HG03457 (cell line): ENCODE results near the gene C1QL1.

Source experiments
- ATAC-seq: cut with Tn5 transposase; IDR thresholded peaks from one replicate; pipeline ENCODE4 v1.9.1; 2021; ENCODE audit warnings: moderate number of reproducible peaks; ENCODE audit not compliant: unreplicated experiment

C1QL1 gene

DNA sequence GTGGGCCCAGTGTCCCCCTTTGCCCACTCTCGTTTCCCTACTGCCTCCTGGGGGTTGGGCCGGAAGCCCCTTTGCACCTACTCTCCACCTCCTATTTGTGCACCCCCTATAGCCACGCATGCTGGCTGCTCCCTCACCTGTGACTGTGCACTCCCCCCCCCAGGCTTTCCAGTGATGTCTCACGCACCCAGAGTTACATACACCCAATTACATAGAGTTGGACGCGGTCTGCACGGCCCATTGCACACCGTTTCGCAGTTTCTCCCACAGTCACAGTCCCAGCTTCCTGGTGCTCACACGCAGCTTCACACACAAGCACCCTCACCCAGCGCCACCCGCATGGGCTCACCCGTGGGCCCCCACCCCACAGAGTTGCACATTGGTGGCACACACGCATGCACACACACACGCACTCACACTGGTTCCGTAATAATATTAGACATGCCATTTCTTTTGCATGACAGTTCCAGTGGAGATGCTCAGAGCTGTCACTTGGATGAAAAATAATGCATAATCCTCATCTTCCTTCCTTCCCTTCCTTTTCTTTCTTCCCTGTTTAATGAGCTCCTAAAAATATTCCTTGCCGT, 21.5 kb upstream of the C1QL1 start:
- no peak for ATAC-seq

DNA sequence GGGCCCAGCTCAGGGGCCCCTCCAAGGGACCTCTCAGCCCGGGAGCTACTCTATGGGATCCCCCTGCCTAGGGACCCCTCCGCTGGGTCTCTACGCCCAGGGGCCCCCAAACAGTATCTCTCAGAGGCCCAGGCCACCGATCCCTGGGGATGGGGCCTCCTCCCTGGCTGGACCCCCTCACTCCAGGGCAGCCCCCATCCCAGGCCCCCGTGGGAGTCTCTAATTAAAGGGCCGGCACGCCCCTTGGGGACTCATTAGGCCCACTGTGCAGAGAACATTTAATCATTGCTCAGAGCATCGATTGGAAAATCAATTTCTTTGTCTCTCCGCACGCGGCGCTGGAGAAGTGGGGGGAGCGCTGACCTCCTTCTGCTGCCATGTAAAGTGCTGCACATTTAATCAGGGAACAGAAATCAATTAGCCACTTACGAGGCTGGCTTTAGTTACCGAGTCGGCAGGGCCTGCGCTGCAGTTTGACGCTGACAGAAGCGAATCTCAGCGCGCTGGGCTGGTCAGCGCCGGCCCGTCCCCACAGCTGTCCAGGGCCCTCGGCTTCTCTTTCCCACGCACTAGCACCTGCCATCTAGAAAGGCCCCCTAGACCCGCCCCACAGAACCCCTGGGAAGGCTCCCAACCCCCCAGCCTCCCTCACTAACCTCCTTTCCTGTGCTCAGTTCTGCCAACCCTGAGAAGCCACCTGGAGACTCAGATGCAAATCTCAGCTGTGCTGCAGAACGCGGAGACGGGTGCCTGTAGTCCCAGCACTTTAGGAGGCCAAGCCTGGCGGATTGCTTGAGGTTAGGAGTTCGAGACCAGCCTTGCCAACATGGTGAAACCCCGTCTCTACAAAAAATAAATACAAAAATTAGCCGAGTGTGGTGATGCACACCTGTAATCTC, 20.2 kb upstream of the C1QL1 start:
- ATAC-seq = no peak

DNA sequence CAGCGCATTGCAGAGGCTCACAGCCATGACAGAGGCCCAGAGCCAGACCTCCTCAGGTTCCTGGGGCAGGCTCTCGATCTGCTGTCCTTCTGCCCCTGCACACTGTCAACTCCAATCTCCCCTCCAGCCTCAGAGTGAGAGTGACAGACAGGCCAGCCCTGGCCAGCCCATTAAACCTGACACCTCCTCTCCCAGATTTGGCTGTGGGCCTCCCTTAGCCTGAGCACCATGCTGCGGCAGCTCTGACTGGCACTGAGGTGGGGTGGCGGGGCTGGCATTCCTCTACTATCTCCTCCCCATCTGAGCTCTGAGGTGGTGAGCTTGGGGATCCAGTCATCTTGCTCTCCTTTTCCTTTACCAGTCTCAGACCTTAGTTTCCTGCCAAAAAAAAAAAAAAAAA, 15.5 kb upstream of the C1QL1 start:
- ATAC-seq = no peak

DNA sequence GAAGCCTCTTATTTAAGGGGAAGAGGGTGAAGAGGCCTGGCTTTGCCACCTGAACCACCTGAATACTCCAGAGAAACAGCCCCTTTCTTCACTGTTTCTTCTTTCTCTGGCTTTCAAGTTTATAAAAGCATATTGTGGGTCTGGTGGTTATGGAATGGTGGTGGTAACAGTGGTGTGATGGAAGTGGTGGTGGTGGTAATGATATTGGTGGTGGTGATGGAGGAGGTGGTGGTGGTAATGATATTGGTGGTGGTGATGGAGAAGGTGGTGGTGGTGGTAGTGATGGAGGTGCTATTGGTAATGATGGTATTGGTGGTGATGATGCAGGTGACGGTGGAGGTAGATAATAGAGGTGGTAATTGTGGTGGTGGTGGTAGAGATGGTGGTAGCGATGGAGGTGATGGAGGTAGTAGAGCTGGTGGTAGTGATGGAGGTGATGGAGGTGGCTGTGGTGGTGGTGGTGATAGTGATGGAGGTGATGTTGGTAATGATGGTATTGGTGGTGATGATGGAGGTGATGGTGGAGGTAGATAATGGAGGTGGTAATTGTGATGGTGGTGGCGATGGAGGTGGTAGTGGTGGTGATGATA, 14.1 kb upstream of the C1QL1 start:
- ATAC-seq = no peak

DNA sequence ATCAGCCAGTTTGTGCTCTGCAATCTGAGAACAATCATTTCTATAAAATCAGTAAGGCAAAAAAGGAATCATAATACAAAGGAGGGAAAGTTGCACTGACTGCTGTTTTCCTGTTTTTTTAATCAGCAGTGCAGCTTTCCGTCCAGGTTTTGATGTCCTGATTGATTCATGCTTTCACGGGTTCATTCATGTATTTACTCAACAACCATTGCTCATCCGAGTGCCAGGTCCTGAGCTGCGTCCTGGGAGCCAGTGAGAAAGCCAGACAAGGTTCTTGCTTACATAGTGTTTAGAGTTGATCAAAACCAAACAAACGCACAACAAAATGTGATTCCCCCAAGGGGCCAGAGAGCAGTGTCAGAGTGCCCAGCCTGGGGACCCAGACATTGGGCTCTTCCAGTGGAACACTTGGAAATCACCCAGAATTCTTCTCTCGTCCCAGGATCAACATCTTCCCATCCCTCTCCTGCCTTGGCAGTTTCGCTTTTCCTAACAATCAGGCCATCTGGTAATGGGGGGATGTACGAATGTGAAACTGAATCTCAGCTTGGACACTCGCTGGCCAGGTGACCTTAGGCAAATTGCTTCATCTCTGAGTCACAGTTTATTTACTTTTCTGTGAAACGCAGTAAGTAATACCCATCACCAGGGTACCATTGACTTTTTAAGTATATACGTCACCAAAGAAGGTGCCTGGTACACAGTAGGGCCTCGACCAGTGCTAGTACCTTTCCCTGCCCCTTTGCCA, 13.3 kb upstream of the C1QL1 start:
- no peak for ATAC-seq

DNA sequence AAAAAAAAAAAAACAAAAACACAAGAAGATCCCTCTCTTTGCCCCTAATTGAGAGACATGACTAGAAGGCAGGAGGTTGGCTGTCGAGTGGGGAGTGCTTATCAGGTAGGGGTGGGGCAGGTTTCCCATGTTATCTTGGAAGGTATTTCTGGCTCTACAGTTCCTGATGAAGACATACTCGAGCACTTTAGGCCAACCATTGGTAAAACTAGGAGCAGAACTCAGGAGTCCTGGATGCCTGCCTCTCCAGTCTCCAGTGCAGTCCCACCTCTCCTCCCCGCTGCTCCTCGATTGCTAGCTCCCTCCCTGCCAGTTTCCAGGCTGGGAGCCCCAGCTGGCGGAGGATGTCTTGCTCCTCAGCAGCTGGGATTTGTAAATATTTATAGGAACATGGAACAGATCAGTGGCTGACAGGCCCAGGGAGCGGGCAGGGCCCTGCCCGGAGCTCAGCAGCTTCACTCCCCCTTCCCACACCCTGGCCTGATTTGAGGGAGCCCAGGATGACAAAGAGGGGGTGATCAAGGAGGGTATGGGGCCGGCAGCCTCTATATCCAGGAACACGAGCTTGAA, 11.4 kb upstream of the C1QL1 start:
- ATAC-seq = no peak

DNA sequence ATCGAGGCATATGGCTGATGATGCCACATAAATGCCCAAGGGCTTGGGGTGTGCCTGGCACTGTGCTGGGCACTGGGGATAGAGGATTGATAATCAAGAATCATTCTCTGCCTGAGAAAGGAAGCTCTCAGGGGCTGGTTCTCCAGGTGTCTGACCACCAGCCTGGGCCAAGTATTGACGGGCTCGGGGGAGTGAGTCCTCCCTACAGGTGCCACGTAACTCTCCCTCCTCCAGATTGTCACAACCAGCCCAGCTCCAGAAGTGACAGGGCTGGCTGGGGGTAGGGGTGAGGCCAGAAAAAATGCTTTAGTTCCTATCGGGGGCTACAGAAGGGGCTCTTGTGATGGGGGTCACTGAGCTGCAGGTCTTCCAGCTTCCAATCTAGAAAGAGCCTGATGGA, 10.7 kb upstream of the C1QL1 start:
- no peak for ATAC-seq

DNA sequence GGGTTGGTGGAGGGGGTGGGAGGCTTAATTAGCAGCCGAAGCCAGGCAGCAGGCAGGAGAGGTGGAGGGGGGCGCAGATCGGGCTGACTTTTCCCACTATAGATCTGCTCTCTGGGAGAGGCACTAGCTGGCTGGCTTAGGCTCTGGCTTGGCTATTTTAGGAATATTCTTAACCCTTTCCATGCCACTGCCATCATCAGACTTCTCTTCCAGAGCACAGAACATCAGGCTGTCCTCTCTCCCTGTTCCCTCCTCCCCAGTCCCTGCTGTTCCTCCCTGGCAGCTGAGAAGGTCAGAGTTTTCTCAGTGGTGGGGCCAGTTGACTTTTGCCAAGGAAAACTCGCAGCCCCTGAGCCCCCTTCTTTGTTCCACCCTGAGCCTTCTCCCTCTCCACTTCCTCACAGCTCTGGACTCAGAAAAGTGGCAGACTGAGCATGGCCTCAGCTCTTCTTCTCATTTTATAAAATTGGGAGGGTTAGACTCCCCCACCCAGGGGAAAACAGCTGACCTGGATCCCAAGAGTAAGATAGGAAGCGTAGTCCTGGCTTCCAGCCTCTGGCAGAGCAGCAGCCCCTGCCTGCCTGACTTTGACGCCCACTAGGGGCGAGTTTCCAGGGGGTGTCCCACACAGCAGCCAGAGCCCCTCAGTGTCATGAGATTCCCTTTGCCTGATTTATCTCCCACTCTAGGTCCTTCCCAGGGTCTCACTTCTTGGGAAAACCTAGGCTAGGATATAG, 9.9 kb upstream of the C1QL1 start:
- ATAC-seq = no peak

DNA sequence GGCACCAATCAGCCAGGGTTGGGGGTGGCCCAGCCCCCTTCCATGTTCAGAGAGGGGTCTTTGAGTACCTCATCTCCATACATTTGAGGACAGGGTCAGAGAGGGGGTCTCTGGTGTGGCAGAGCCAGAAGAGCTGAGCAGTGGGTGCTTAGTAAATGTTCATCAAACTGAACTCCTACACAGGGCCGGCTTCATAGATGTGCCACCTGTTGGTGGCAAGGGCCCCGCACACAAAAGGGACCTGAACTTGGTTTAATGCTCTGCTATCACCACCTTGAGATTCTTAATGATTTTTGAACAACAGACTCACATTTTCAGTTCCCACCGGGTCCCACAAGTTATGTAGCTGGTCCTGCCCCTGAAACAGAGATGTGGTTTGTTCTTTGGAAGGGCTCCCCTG, 9.0 kb upstream of the C1QL1 start:
- ATAC-seq = no peak

DNA sequence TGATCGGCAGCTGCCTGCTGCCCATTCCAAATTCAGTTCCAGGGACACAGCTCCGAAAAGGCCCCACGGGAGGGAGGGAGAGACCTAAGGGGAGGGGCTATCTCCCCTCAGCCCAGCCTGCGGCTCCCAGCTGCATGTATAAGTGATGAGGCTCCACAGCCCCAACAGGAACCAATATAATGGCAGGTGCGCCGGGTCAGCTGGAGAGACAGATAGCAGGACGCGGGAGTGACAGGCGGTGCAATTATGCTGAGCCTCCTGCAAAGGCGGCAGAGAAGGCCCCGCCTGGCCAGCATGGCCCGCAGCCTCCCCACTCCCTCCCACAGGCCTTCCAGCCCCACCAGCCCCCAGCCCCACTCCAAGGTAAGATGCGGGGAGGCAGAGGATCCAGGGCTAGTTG, 8.1 kb upstream of the C1QL1 start:
- no peak for ATAC-seq

DNA sequence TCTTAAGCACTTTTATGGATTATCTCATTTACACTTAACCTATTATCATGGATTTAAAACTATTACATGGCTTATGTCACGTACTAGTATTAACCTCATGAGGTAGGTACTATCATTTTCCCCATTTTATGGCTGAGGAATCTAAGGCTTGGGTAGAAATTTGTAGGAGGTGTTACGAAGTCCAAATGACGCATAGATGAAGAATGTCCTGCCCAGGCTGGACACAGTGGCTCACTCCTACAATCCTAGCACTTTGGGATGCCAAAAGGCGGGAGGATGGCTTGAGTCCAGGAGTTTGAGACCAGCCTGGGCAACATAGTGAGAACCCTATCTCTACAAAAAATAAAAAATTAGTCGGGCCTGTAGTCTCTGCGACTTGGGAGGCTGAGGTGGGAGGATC, 4.8 kb upstream of the C1QL1 start:
- no peak for ATAC-seq

DNA sequence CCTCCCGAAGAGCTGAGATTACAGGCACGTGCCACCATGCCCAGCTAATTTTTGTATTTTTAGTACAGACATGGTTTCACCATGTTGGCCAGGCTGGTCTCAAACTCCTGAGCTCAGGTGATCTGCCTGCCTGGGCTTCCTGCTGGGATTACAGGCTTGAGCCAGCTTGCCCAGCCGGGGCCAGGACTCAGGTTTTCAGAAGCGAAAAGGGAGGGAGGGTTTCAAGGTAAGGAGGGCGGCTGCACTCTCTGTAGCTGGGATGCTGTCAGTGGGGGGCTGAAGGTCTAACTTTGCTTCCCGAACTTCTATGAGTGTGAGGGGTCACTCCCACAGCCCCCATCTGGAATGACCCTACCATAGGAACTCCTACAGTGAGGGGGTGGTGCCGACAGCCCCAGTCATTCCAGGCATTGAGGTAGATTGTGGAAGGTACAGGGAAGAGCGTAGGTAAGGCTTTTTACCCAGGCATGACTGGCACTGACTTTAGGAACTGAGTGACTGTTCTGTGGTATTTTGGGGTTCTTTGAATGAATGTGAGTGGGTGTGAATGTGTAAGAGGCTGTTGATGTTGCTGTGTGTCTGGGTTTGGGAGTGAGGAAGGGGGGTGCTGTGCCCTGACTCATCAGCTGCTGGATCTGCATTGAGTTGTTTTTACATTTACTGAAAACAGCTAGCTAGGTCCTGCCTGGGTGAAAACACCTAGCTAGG, 3.8 kb upstream of the C1QL1 start:
- ATAC-seq = no peak

DNA sequence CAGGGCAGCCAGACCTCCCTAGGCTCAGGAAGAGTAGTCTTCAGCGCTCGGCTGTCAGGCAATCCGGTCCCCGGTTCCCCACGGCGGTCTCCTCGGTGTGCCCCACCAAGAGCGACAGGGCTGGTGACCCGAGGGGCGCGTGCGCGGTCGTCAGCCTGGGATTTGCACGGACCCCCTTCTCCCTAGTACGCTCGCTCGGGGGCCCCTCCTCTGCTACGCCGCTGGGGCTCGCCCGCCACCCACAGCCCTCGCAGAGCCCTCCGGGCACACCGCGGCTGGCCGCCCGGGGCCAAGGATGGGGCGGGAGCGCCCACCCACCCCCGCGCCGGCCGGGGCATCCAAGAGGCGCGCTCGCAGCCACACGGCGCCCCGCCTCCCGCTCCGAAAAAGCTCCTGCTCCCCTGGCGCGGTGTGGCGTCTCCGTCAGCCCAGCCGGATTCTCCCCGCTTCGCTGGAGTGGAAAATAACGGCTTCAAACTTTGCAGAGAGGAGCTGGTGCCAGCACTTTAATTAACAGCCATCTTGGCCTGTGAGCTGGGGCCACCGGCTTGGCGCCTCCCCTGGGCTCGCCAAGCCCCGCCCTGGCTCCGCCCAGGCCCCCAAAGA, 2.1 kb upstream of the C1QL1 start:
- ATAC-seq = no peak

DNA sequence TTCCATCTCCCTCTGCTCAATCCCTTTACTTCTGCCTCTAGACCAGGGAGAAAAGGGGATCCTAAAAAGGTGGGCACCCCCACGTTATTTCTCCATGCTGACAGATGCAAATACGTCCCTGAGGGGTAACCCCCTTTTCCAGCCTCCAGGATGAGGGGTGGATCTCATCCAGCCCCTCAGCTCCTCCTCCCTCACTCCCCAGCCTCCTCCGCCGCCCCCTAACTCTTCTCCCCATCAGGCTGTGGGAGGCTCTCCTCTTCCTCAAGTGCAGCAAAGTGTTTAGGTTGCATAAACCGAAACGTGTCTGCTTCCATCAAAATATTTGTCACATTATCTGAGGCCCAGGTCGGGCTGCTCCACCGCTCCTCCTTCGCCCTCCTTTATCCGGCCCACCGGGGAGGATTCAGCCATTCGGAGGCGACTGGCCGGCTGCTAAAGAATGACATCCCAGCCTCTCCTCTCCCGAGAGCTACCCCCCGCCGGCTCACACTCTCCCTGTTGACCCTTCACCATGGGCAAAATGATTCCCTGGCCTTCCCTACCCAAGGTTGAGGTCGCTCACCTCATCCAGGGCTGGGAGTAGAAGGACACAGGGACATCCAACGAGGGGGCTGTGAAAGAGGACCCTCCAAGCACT, 1.2 kb upstream of the C1QL1 start:
- no peak for ATAC-seq

DNA sequence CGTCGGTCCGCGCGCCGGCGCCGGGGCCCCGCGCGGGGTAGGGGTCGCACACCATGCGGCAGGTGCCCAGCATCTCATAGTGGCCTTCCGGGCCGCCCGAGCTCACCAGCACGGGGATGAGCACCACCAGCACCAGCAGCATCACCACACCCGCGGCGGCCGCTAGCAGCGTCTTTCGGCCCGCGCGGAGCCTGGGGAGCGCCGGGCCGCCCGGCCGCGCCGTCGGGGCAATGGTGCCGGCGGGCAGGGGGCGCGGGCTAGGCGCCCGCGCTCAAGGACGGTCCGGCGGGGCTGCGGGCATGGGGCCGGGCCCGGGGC, 237 bp downstream of the C1QL1 start:
- no peak for ATAC-seq

DNA sequence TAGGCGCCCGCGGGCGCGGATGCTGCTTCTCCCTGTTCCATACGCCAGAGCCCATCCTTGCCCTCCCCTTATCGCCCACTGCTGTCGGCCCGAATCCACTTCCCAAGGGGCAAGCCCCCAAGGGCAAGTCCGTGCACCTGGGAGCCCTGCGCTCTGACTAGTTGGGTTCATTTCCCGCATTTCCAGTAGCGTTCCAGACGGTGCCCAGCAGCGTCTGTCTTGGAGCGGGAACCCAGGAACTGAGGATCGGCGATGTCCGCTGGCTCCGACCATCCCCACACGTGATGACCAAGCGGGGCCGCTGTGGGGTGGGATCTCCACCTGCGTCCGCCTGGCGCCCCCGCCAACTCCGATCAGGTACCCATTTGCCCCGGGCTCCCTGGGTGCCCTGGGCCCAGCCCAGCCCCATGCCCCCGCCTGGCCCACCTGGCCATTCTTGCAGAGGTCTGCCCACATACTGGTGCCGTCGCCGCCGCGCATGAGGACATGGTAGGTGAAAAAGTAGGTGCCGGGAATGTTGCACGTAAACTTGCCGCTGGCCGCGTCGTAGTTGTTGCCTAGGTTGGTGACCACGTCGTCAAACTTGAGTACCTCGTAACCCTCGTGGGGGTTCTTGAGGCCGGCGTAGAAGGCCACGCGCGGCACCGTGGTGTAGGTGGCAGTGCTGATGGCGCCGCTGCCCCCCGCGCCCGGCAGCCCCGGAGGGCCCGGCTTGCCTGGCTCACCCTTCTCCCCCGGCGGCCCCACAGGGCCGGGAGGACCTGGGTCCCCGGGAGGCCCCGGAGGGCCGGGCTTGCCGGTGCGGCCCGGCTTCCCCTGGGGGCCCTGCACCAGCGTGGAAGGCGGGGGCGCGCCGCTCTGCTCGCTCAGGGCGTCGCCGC, 837 bp downstream of the C1QL1 start:
- ATAC-seq = no peak

DNA sequence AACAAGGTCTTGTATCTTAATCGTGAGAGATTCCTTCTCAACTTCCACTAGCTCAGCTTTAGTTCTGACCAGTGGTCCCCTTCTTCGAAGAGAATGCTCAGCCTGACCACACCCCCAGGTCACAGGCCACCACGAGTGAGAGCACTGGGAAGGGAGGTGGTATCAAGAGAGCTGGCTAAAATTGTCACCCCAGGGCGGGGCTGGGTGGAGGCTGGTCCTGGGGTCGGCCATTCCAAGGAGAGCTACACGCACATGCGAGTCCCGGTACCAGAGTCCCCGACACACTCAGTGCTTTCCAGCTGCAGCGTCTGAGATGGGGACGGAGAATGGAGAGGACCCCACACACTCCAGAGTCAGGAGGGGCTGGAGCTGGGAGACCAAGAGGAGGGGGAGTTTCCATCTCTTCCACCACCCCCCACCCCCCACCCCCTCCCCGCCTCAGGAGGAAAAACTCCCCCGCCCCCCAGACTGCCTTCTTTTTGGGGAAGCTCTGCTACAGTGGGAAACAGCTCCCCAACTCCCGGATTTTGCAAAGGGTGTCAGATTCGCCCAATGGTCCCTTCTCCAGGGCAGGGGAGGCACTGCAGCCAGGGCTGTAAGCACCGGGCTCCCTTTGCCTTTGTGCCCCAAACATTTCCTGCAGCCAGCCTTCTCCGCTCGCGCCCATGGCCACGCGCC, 1.6 kb downstream of the C1QL1 start:
- no peak for ATAC-seq
